CD1c-positive myeloid dendritic cell (primary cell): ENCODE measurements around the gene DLST.
A peak's percentile ranks its signal among the peaks of the same experiment; 100 is the strongest.

ENCODE experiments used
- DNase-seq: peaks from one replicate; pipeline ENCODE4 v3.0.0-alpha.2; 2016; ENCODE audit errors: extremely low spot score

DLST gene

GRCh38 chr14:74881431-74882102, at the start of gene DLST:
Gene DLST (plus strand): TSS chr14:74881916. CDS start chr14:74881954, 38 bp downstream.
- DNase-seq, result peak; percentile 91

- no peak for DNase-seq
Observed at GRCh38 chr14:74832849-74833248, 48.9 kb upstream of the DLST start.

- no peak for DNase-seq
Observed at GRCh38 chr14:74834692-74835392, 46.9 kb upstream of the DLST start.

- no peak for DNase-seq
Observed at GRCh38 chr14:74835645-74836250, 46.0 kb upstream of the DLST start.

GRCh38 chr14:74836251-74836960, 45.3 kb upstream of the DLST start:
- DNase-seq, result no peak

GRCh38 chr14:74838166-74838565, 43.5 kb upstream of the DLST start:
- DNase-seq, result peak; percentile 20

- no peak for DNase-seq
Observed at GRCh38 chr14:74840603-74841030, 41.1 kb upstream of the DLST start.

GRCh38 chr14:74841230-74842207, 40.2 kb upstream of the DLST start:
- DNase-seq, result peak; percentile 68

GRCh38 chr14:74843653-74844052, 38.1 kb upstream of the DLST start:
- no peak for DNase-seq

- DNase-seq, result no peak
Observed at GRCh38 chr14:74846168-74846567, 35.5 kb upstream of the DLST start.

GRCh38 chr14:74846968-74847665, 34.6 kb upstream of the DLST start:
- DNase-seq, result no peak

- DNase-seq, result no peak
Observed at GRCh38 chr14:74848768-74849167, 32.9 kb upstream of the DLST start.

GRCh38 chr14:74852922-74853530, 28.7 kb upstream of the DLST start:
- DNase-seq, result no peak

- DNase-seq, result no peak
Observed at GRCh38 chr14:74853581-74853980, 28.1 kb upstream of the DLST start.

- no peak for DNase-seq
Observed at GRCh38 chr14:74855021-74855420, 26.7 kb upstream of the DLST start.

- DNase-seq, result no peak
Observed at GRCh38 chr14:74855945-74856344, 25.8 kb upstream of the DLST start.

- DNase-seq, result no peak
Observed at GRCh38 chr14:74856366-74856765, 25.4 kb upstream of the DLST start.

- no peak for DNase-seq
Observed at GRCh38 chr14:74858022-74858421, 23.7 kb upstream of the DLST start.

GRCh38 chr14:74859757-74860552, 21.8 kb upstream of the DLST start:
- no peak for DNase-seq
